GM18868 (cell line): Measurements from ENCODE around the gene MBIP.

Experiments
- ATAC-seq: cut with Tn5 transposase; IDR thresholded peaks from one replicate; pipeline ENCODE4 v1.9.1; 2021; ENCODE audit warnings: mild to moderate bottlenecking, moderate library complexity; ENCODE audit not compliant: unreplicated experiment

Gene MBIP

GRCh38 chr14:36315159-36315853 is 5.1 kb downstream of the MBIP start:
- ATAC-seq = peak; percentile 82

- no peak for ATAC-seq
Observed at GRCh38 chr14:36313898-36314297, 6.5 kb downstream of the MBIP start.

GRCh38 chr14:36313206-36313605 is 7.2 kb downstream of the MBIP start:
- ATAC-seq = no peak

GRCh38 chr14:36306836-36307235 is 13.6 kb downstream of the MBIP start:
- ATAC-seq = no peak

GRCh38 chr14:36304895-36305294 is 15.5 kb downstream of the MBIP start:
- ATAC-seq = no peak

GRCh38 chr14:36303960-36304359 is 16.5 kb downstream of the MBIP start:
- no peak for ATAC-seq

GRCh38 chr14:36302823-36303222 is 17.6 kb downstream of the MBIP start:
- ATAC-seq = peak; percentile 76

- no peak for ATAC-seq
Observed at GRCh38 chr14:36301159-36301558, 19.3 kb downstream of the MBIP start.

GRCh38 chr14:36300337-36300736 is 20.1 kb downstream of the MBIP start:
- ATAC-seq = peak; percentile 78

- no peak for ATAC-seq
Observed at GRCh38 chr14:36295642-36296627, 24.5 kb downstream of the MBIP start.

GRCh38 chr14:36294543-36294942 is 25.9 kb downstream of the MBIP start:
- ATAC-seq = no peak

GRCh38 chr14:36293824-36294223 is 26.6 kb downstream of the MBIP start:
- ATAC-seq = no peak

- no peak for ATAC-seq
Observed at GRCh38 chr14:36289954-36290353, 30.5 kb downstream of the MBIP start.

- no peak for ATAC-seq
Observed at GRCh38 chr14:36288496-36288895, 31.9 kb downstream of the MBIP start.

- ATAC-seq = no peak
Observed at GRCh38 chr14:36284971-36285595, 35.4 kb downstream of the MBIP start.

- no peak for ATAC-seq
Observed at GRCh38 chr14:36281309-36281708, 39.1 kb downstream of the MBIP start.

GRCh38 chr14:36279306-36280190 is 40.9 kb downstream of the MBIP start:
- no peak for ATAC-seq

GRCh38 chr14:36275741-36276140 is 44.7 kb downstream of the MBIP start:
- no peak for ATAC-seq

- no peak for ATAC-seq
Observed at GRCh38 chr14:36271939-36272907, 48.2 kb downstream of the MBIP start.
